HepG2 (cell line): Measurements from ENCODE around the gene PUS7. TPM values are rescaled to one million over a fixed set of nuclear protein-coding genes. Genes with fewer than 3 reads are reported as not detected.

Experiments used
- ELK4 ChIP-seq: sonication (generic); formaldehyde crosslinking; IDR thresholded peaks from 2 replicates; pipeline ENCODE4 v1.9.0; 2021; ENCODE audit warnings: missing genetic modification reagents, borderline replicate concordance
- KAT7 ChIP-seq: IDR thresholded peaks from 2 replicates; pipeline ENCODE4 v1.6.1; 2018; ENCODE audit warnings: borderline replicate concordance, missing compliant biosample characterization
- MAX ChIP-seq: IDR thresholded peaks from 2 replicates; pipeline ENCODE4 v1.6.1; 2012; ENCODE audit warnings: inconsistent platforms
- MXD4 ChIP-seq: IDR thresholded peaks from 2 replicates; pipeline ENCODE4 v1.6.1; 2016; ENCODE audit warnings: mild to moderate bottlenecking, missing biosample characterization, missing genetic modification reagents
- PHF8 ChIP-seq: sonication (generic); formaldehyde crosslinking; IDR thresholded peaks from 2 replicates; pipeline ENCODE4 v1.5.0; 2020; ENCODE audit warnings: missing genetic modification reagents
- RELA ChIP-seq: sonication (generic); formaldehyde crosslinking; IDR thresholded peaks from 2 replicates; pipeline ENCODE4 v1.4.0; 2020; ENCODE audit warnings: missing genetic modification reagents
- SALL2 ChIP-seq: sonication (generic); formaldehyde crosslinking; IDR thresholded peaks from 2 replicates; pipeline ENCODE4 v1.8.1; 2023; ENCODE audit warnings: mild to moderate bottlenecking, missing genetic modification reagents, inconsistent platforms
- ZFP41 ChIP-seq: sonication (generic); formaldehyde crosslinking; IDR thresholded peaks from 2 replicates; pipeline ENCODE4 v1.4.0; 2020; ENCODE audit warnings: mild to moderate bottlenecking, missing genetic modification reagents, borderline replicate concordance
- ZHX1 ChIP-seq: sonication (generic); formaldehyde crosslinking; IDR thresholded peaks from 2 replicates; pipeline ENCODE4 v1.8.1; 2022; ENCODE audit warnings: low read depth, mild to moderate bottlenecking, missing genetic modification reagents
- ZNF142 ChIP-seq: sonication (generic); formaldehyde crosslinking; IDR thresholded peaks from 2 replicates; pipeline ENCODE4 v1.4.0; 2020; ENCODE audit warnings: missing genetic modification reagents
- ZNF17 ChIP-seq: sonication (generic); formaldehyde crosslinking; IDR thresholded peaks from 2 replicates; pipeline ENCODE4 v1.5.0; 2020; ENCODE audit warnings: mild to moderate bottlenecking, missing genetic modification reagents
- ZNF20 ChIP-seq: sonication (generic); formaldehyde crosslinking; IDR thresholded peaks from 2 replicates; pipeline ENCODE4 v1.4.0; 2020; ENCODE audit warnings: mild to moderate bottlenecking, moderate library complexity, missing genetic modification reagents
- ZNF484 ChIP-seq: sonication (generic); formaldehyde crosslinking; IDR thresholded peaks from 2 replicates; pipeline ENCODE4 v1.5.1; 2020; ENCODE audit warnings: mild to moderate bottlenecking, low read depth, missing genetic modification reagents, borderline replicate concordance
- ZNF503 ChIP-seq: sonication (generic); formaldehyde crosslinking; IDR thresholded peaks from 2 replicates; pipeline ENCODE4 v1.4.0; 2020; ENCODE audit warnings: missing genetic modification reagents
- ZNF513 ChIP-seq: sonication (generic); formaldehyde crosslinking; conservative IDR thresholded peaks from 2 replicates; pipeline ENCODE4 v1.5.0; 2020; ENCODE audit warnings: missing genetic modification reagents
- polyA plus RNA-seq, 8 experiments: library from polyadenylated mRNA; depleted of rRNA in 3 of 8; stranded (reverse) in 7 of 8; unstranded in 1 of 8; fragments of >200 nt; fragmentation: Illumina TruSeq in 4 of 8; extraction: Trizol in 4 of 8; gene quantifications; 2 replicates each; pipeline versions ENCODE4 v1.2.1 to v1.2.3, GENCODE V29; 2011 to 2016; ENCODE audit warnings: low read depth in 4 of 8, missing spikeins in 1 of 8, mixed read lengths in 1 of 8; ENCODE audit not compliant: insufficient read depth in 1 of 8
- total RNA-seq, 5 experiments: library from RNA; depleted of rRNA; stranded (reverse); fragments of >200 nt; fragmentation: Illumina TruSeq; extraction: Trizol; gene quantifications; 2 replicates each; pipeline ENCODE4 v1.2.3, GENCODE V29; 2016; ENCODE audit warnings: low read depth in 1 of 5

The PUS7 gene
- total and polyA plus RNA-seq, 2 of the 13 experiments (the other 11 are each of a cell fraction or from before 2014, with no cell fraction given): 14.4 to 41.2 TPM

GRCh38 chr7:105521027-105521716 is 899 bp downstream of the PUS7 start (continued):
- no peak for TF ChIP-seq ZNF142 (CRISPR knock-in tag)
- no peak for TF ChIP-seq KAT7
- peak; percentile 55; the same call in 1 of the 2 replicates for TF ChIP-seq PHF8 (CRISPR knock-in tag)
- 0 out of 2 replicates have a peak, but pooled peaks have one; percentile 12 for TF ChIP-seq ZNF503 (CRISPR knock-in tag)
- TF ChIP-seq ZNF484 (CRISPR knock-in tag): peak; percentile 16; the same call in 1 of the 2 replicates
- 0 out of 2 replicates have a peak, but pooled peaks have one; percentile 38 for TF ChIP-seq ZFP41
- no peak for TF ChIP-seq ZNF17 (CRISPR knock-in tag)
- 0 out of 2 replicates have a peak, but pooled peaks have one; percentile 12 for TF ChIP-seq ZNF513 (CRISPR knock-in tag)
- TF ChIP-seq MAX: peak; percentile 83
- no peak for TF ChIP-seq ELK4
- no peak for TF ChIP-seq ZNF20 (CRISPR knock-in tag)
- TF ChIP-seq SALL2: no peak
- no peak for TF ChIP-seq RELA (CRISPR knock-in tag)
- TF ChIP-seq MXD4 (CRISPR knock-in tag): no peak; the same call in 1 of the 2 replicates
- TF ChIP-seq ZHX1: no peak
